Left lung (tissue), 10 donors: ENCODE results near the gene DENND2D. TPM values are rescaled to one million over a fixed set of nuclear protein-coding genes. Genes with fewer than 3 reads are reported as not detected.
A peak's percentile ranks its signal among the peaks of the same experiment; 100 is the strongest.

Experiments
- ATAC-seq: fragments of 200-7000 bp; cut with Tn5 transposase; one replicate; pipeline ENCODE4 v1.9.1; 2020; ENCODE audit warnings: moderate library complexity
- DNase-seq, 4 donors: peaks; one replicate each; pipeline ENCODE4 v3.0.0-alpha.2; 2013 to 2020
- H3K27ac ChIP-seq, 2 donors: fragments of 200-600 bp; sonication (generic) in 1 of 2; one replicate each; pipeline versions ENCODE4 v1.5.0 to v1.8.0; 2020 to 2021
- H3K27me3 ChIP-seq, 2 donors: fragments of 200-600 bp; sonication (generic) in 1 of 2; one replicate each; pipeline versions ENCODE4 v1.5.0 to v1.8.0; 2020 to 2021
- H3K36me3 ChIP-seq, 2 donors: fragments of 200-600 bp; sonication (generic) in 1 of 2; one replicate each; pipeline versions ENCODE4 v1.5.0 to v1.8.0; 2020 to 2021
- H3K4me1 ChIP-seq, 2 donors: fragments of 200-600 bp; one replicate each; pipeline ENCODE4 v1.8.0; 2021
- H3K4me3 ChIP-seq, 2 donors: fragments of 200-600 bp; sonication (generic) in 1 of 2; one replicate each; pipeline versions ENCODE4 v1.5.0 to v1.8.0; 2020 to 2021; ENCODE audit warnings: mild to moderate bottlenecking in 1 of 2
- H3K9me3 ChIP-seq, 2 donors: fragments of 200-600 bp; sonication (generic) in 1 of 2; one replicate each; pipeline versions ENCODE4 v1.5.0 to v1.8.0; 2020 to 2021
- CTCF ChIP-seq, 2 donors: fragments of 200-600 bp; sonication (generic) in 1 of 2; IDR thresholded peaks; one replicate each; pipeline versions ENCODE4 v1.5.0 to v1.8.0; 2021; ENCODE audit warnings: antibody characterized with exemption in 2 of 2
- intact Hi-C, 2 donors: fragments of 100-400 bp; cut with DNase I; formaldehyde crosslinking; loops; one replicate each; pipeline versions ENCODE4 v1.11.2 to v1.14.2; 2022
- polyA plus RNA-seq, 6 donors: library from polyadenylated mRNA; unstranded; fragments of 120-200 nt; gene quantifications; one replicate each; pipeline ENCODE4 v1.2.1, GENCODE V29; 2013; ENCODE audit not compliant: insufficient read length in 6 of 6
- total RNA-seq, 2 donors: library from RNA; stranded (reverse); fragmentation: NEBNext Ultra II Directional; extraction: Animal tissue kit (Norgen Biotek cat#: 25700); gene quantifications; one replicate each; pipeline ENCODE4 v1.2.1, GENCODE V29; 2021
- donor health status: DM: no; HTN: yes; CAD: no.
- donor health status: DM: no; HTN: no; CAD: no.

DENND2D gene
- total and polyA plus RNA-seq, 8 donors: 19.5 to 78.8 (median 25.5) TPM

DNA sequence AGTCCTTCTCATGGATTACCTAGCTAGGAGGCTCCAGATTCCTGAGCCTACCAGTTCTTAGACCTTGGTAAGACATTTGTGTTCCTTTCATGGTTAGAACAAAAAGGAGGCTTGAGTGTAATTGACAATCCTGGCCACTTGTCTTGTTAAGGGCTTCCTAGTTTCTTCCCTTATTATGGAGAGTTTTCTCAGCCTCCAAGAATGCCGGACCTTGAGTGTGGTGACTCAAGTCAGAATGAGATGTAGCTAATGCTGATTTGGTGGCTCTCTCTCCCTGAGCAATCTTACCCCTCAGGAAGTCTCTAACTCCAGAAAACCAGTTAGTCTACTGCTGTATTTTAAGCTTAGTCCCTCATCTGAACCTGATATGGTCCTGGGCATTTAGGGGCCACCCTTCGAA lies 41.4 kb upstream of the DENND2D start:
- TF ChIP-seq CTCF (IDR thresholded peaks at IDR 0.05): no peak
- Histone ChIP-seq H3K4me3 (no peak overlapping the region), H3K9me3 (no peaks in the 10 kb centered on the region), H3K4me1 (no peaks in the 10 kb centered on the region), H3K36me3 (no peaks in the 10 kb centered on the region), H3K27ac (no peak overlapping the region), H3K27me3 (no peaks in the 10 kb centered on the region)
- ATAC-seq (peak; percentile 80), DNase-seq (no peak)
- intact Hi-C loops: no loop called here

DNA sequence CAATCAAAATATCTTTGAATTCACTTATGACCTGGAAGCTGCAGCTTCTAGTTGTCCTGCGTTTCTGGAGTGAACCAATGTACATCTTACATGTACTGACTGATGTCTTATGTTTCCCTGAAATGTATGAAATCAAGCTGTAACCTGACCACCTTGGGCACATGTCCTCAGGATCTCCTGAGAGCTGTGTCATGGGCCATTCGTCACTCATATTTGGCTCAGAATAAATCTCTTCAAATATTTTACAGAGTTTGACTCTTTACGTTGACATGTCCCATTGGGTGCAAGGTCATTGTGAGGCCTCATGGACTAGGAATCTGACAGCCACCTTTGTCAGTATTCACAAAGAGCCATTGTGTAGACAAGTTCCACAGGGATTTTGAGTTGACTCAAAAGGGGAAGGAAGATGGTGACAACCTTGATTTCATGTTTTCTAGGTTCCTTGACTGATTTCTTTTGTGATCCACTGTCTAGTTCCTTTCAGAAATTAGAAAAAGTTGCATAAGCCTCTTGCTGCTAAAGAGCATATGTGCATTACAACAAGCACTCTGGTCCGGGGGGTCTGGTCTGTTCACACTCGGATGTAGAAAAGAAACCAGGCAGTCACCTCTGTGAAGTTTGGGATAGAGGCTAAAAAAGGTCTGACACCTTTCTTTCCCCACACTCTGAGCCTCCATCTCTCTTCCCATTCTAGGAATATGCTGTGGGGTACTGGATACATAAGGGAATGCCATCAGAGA lies 37.8 kb upstream of the DENND2D start:
- no peak for DNase-seq
- H3K36me3 ChIP-seq: no peaks in the 10 kb centered on the region
- intact Hi-C loops: no loop called here
- H3K4me3 ChIP-seq: no peak overlapping the region
- no peaks in the 10 kb centered on the region for H3K4me1 ChIP-seq
- H3K27ac ChIP-seq: no peak overlapping the region
- H3K9me3 ChIP-seq: no peaks in the 10 kb centered on the region
- H3K27me3 ChIP-seq: no peaks in the 10 kb centered on the region
- ATAC-seq: no peak
- no peak for TF ChIP-seq CTCF (IDR thresholded peaks at IDR 0.05)

- no peaks in the 10 kb centered on the region for H3K9me3 ChIP-seq
- no peak for TF ChIP-seq CTCF (IDR thresholded peaks at IDR 0.05)
- DNase-seq: no peak
- H3K4me1 ChIP-seq: no peaks in the 10 kb centered on the region
- no peaks in the 10 kb centered on the region for H3K27me3 ChIP-seq
- peak; percentile 27 for ATAC-seq
- H3K36me3 ChIP-seq: no peaks in the 10 kb centered on the region
- H3K27ac ChIP-seq: no peak overlapping the region
- intact Hi-C loops: no loop called here
- no peak overlapping the region for H3K4me3 ChIP-seq
These were observed 36.4 kb upstream of the DENND2D start for GRCh38 chr1:111236806-111237205.

- no peaks in the 10 kb centered on the region for H3K36me3 ChIP-seq
- no peak for TF ChIP-seq CTCF (IDR thresholded peaks at IDR 0.05)
- no peak for ATAC-seq
- intact Hi-C loops: no loop called here
- no peaks in the 10 kb centered on the region for H3K9me3 ChIP-seq
- H3K27me3 ChIP-seq: no peaks in the 10 kb centered on the region
- no peak overlapping the region for H3K27ac ChIP-seq
- no peak overlapping the region for H3K4me3 ChIP-seq
- no peaks in the 10 kb centered on the region for H3K4me1 ChIP-seq
- no peak for DNase-seq
These were observed 35.9 kb upstream of the DENND2D start for GRCh38 chr1:111236379-111236778.

GRCh38 chr1:111234866-111235265 lies 34.4 kb upstream of the DENND2D start:
- Histone ChIP-seq H3K27ac (no peak overlapping the region), H3K27me3 (no peaks in the 10 kb centered on the region), H3K4me1 (no peaks in the 10 kb centered on the region), H3K9me3 (no peaks in the 10 kb centered on the region), H3K4me3 (no peak overlapping the region), H3K36me3 (no peaks in the 10 kb centered on the region)
- DNase-seq: no peak
- TF ChIP-seq CTCF (IDR thresholded peaks at IDR 0.05): no peak
- intact Hi-C loops: no loop called here
- ATAC-seq: peak; percentile 31
